K562 (cell line): ENCODE results near the gene KLHDC7A. TPM values are rescaled to one million over a fixed set of nuclear protein-coding genes. Genes with fewer than 3 reads are reported as not detected.

Experiments used
- CCAR2 ChIP-seq: fragments of 200-400 bp; formaldehyde crosslinking; IDR thresholded peaks from 2 replicates; pipeline ENCODE4 v1.6.1; 2017; ENCODE audit warnings: mild to moderate bottlenecking, low read depth, low read length
- DEAF1 ChIP-seq: fragments of 450-650 bp; formaldehyde crosslinking; IDR thresholded peaks from 2 replicates; pipeline ENCODE4 v1.4.0; 2020; ENCODE audit warnings: mild to moderate bottlenecking, moderate library complexity
- GMEB1 ChIP-seq: fragments of 250-450 bp; sonication (Bioruptor Pico); IDR thresholded peaks from 2 replicates; pipeline ENCODE4 v1.4.0; 2020; ENCODE audit warnings: mild to moderate bottlenecking
- HDAC2 ChIP-seq: fragments of 450-650 bp; IDR thresholded peaks from 2 replicates; pipeline ENCODE4 v1.6.1; 2016; ENCODE audit warnings: mild to moderate bottlenecking
- HEY1 ChIP-seq: fragments of 250-450 bp; sonication (Bioruptor Pico); IDR thresholded peaks from 2 replicates; pipeline ENCODE4 v1.5.0; 2020; ENCODE audit warnings: mild to moderate bottlenecking, moderate library complexity, borderline replicate concordance
- HMGN3 ChIP-seq: IDR thresholded peaks from 2 replicates; pipeline ENCODE4 v1.6.1; 2011; ENCODE audit warnings: borderline replicate concordance, low read depth, mild to moderate bottlenecking, mixed read lengths, low read length; ENCODE audit not compliant: insufficient read length; ENCODE audit errors: extremely low read depth
- HNRNPLL ChIP-seq: fragments of 200-400 bp; formaldehyde crosslinking; IDR thresholded peaks from 2 replicates; pipeline ENCODE4 v1.6.1; 2017; ENCODE audit warnings: low read length, low read depth, mild to moderate bottlenecking; ENCODE audit not compliant: poor library complexity, severe bottlenecking
- LARP7 ChIP-seq: fragments of 450-650 bp; IDR thresholded peaks from 2 replicates; pipeline ENCODE4 v1.6.1; 2016
- MCM3 ChIP-seq: fragments of 450-650 bp; IDR thresholded peaks from 2 replicates; pipeline ENCODE4 v1.6.1; 2016
- NCOA2 ChIP-seq, 2 experiments: fragments of 450-650 bp; IDR thresholded peaks; 2 replicates each; pipeline ENCODE4 v1.6.1; 2018; ENCODE audit warnings: mild to moderate bottlenecking in 2 of 2, moderate library complexity in 1 of 2; ENCODE audit not compliant: partially characterized antibody in 2 of 2
- POLR3A ChIP-seq: IDR thresholded peaks from 2 replicates; pipeline ENCODE4 v1.6.1; 2011; ENCODE audit warnings: borderline replicate concordance, mild to moderate bottlenecking, moderate library complexity; ENCODE audit not compliant: insufficient read length, insufficient read depth; ENCODE audit errors: extremely low read depth
- PURB ChIP-seq: sonication (generic); formaldehyde crosslinking; IDR thresholded peaks from 2 replicates; pipeline ENCODE4 v1.9.0; 2021; ENCODE audit warnings: low read depth, mild to moderate bottlenecking, missing genetic modification reagents
- RFX7 ChIP-seq: fragments of 250-450 bp; sonication (Bioruptor Pico); IDR thresholded peaks from 2 replicates; pipeline ENCODE4 v1.5.1; 2021; ENCODE audit warnings: mild to moderate bottlenecking
- SIX5 ChIP-seq, 2 experiments: IDR thresholded peaks; 2 replicates each; pipeline ENCODE4 v1.6.1; 2011; ENCODE audit warnings: low read length in 2 of 2, borderline replicate concordance in 1 of 2, low read depth in 1 of 2, mild to moderate bottlenecking in 1 of 2, moderate library complexity in 1 of 2; ENCODE audit not compliant: insufficient read depth in 1 of 2
- TAF9B ChIP-seq: fragments of 450-650 bp; IDR thresholded peaks from 2 replicates; pipeline ENCODE4 v1.6.1; 2018; ENCODE audit warnings: mild to moderate bottlenecking; ENCODE audit not compliant: partially characterized antibody
- TEAD4 ChIP-seq, 2 experiments: sonication (generic) in 1 of 2; formaldehyde crosslinking in 1 of 2; IDR thresholded peaks; 2 replicates each; pipeline versions ENCODE4 v1.6.1 to v1.8.0; 2012 to 2022; ENCODE audit warnings: borderline replicate concordance in 1 of 2, inconsistent platforms in 1 of 2, low read length in 1 of 2, mild to moderate bottlenecking in 1 of 2, missing genetic modification reagents in 1 of 2
- TFAM ChIP-seq: fragments of 250-450 bp; sonication (Bioruptor Pico); conservative IDR thresholded peaks from 2 replicates; pipeline ENCODE4 v1.5.0; 2021; ENCODE audit warnings: mild to moderate bottlenecking, moderate library complexity
- TFAP4 ChIP-seq: sonication (generic); formaldehyde crosslinking; IDR thresholded peaks from 2 replicates; pipeline ENCODE4 v1.8.0; 2022; ENCODE audit warnings: missing genetic modification reagents, mild to moderate bottlenecking, moderate library complexity, borderline replicate concordance
- U2AF2 ChIP-seq: fragments of 200-400 bp; formaldehyde crosslinking; optimal IDR thresholded peaks from 2 replicates; pipeline ENCODE3; 2017; ENCODE audit warnings: low read depth, mild to moderate bottlenecking, low read length
- ZNF12 ChIP-seq: sonication (generic); formaldehyde crosslinking; IDR thresholded peaks from 2 replicates; pipeline ENCODE4 v1.4.0; 2020; ENCODE audit warnings: mild to moderate bottlenecking, missing genetic modification reagents
- ZNF165 ChIP-seq: fragments of 250-450 bp; sonication (Bioruptor Pico); IDR thresholded peaks from 2 replicates; pipeline ENCODE4 v1.4.0; 2020; ENCODE audit warnings: borderline replicate concordance
- polyA plus RNA-seq, 8 experiments: library from polyadenylated mRNA; depleted of rRNA in 4 of 8; stranded (reverse) in 5 of 8; unstranded in 3 of 8; fragments of >200 nt; fragmentation: Nextera tagmentation in 2 of 8; fragmentation: Illumina TruSeq in 1 of 8; extraction: Ambion mirVana in 2 of 8; extraction: Trizol in 1 of 8; gene quantifications; 2 replicates each; pipeline versions ENCODE4 v1.2.1 to v1.2.3, GENCODE V29; 2011 to 2014; ENCODE audit warnings: inconsistent platforms in 1 of 8, missing spikeins in 1 of 8
- total RNA-seq, 7 experiments: library from RNA; depleted of rRNA in 6 of 7; stranded (reverse); fragments of >200 nt in 6 of 7; fragmentation: Illumina TruSeq in 2 of 7; extraction: Trizol in 2 of 7; gene quantifications; 2 replicates each; pipeline versions ENCODE4 v1.2.1 to v1.2.3, GENCODE V29; 2011 to 2021; ENCODE audit warnings: low replicate concordance in 1 of 7

KLHDC7A gene
- total and polyA plus RNA-seq, 9 of the 15 experiments (the other 6 are each of a cell fraction or from before 2014, with no cell fraction given): 0.01 to 0.02 (median 0.01) TPM; not detected in 6

GRCh38 chr1:18530587-18531502 is 50.1 kb downstream of the KLHDC7A start (continued):
- TF ChIP-seq TEAD4 (IDR thresholded peaks at IDR 0.05; ENCODE audit: low read length) (peak; percentile 92), TEAD4 (CRISPR knock-in tag; IDR thresholded peaks at IDR 0.05; ENCODE audit: borderline replicate concordance) (no peak), HMGN3 (no peak), MCM3 (no peak), U2AF2 (no peak), RFX7 (CRISPR knock-in tag) (no peak), NCOA2 (IDR thresholded peaks at IDR 0.05; ENCODE audit: partially characterized antibody in 2 of 2) (no peak), HNRNPLL (no peak), PURB (CRISPR knock-in tag) (no peak), HDAC2 (no peak), LARP7 (no peak), GMEB1 (CRISPR knock-in tag) (no peak), TFAP4 (CRISPR knock-in tag) (no peak), CCAR2 (no peak), SIX5 (IDR thresholded peaks at IDR 0.05; ENCODE audit: borderline replicate concordance in 1 of 2, insufficient read depth in 1 of 2, low read depth in 1 of 2, low read length in 2 of 2) (no peak), DEAF1 (peak; percentile 76), POLR3A (no peak), TAF9B (no peak), HEY1 (CRISPR knock-in tag) (peak; percentile 68; the same call in 1 of the 2 replicates), ZNF165 (no peak), TFAM (CRISPR knock-in tag) (no peak), ZNF12 (CRISPR knock-in tag) (no peak)
